ENCODE results near the gene CRIP3. TPM values are rescaled to one million over a fixed set of nuclear protein-coding genes. Genes with fewer than 3 reads are reported as not detected.
A peak's percentile ranks its signal among the peaks of the same experiment; 100 is the strongest.

CRIP3 gene
- total and polyA plus RNA-seq, 2 of the 13 experiments (the other 11 are each of a cell fraction or from before 2014, with no cell fraction given): 6.3 to 9.3 TPM

DNA sequence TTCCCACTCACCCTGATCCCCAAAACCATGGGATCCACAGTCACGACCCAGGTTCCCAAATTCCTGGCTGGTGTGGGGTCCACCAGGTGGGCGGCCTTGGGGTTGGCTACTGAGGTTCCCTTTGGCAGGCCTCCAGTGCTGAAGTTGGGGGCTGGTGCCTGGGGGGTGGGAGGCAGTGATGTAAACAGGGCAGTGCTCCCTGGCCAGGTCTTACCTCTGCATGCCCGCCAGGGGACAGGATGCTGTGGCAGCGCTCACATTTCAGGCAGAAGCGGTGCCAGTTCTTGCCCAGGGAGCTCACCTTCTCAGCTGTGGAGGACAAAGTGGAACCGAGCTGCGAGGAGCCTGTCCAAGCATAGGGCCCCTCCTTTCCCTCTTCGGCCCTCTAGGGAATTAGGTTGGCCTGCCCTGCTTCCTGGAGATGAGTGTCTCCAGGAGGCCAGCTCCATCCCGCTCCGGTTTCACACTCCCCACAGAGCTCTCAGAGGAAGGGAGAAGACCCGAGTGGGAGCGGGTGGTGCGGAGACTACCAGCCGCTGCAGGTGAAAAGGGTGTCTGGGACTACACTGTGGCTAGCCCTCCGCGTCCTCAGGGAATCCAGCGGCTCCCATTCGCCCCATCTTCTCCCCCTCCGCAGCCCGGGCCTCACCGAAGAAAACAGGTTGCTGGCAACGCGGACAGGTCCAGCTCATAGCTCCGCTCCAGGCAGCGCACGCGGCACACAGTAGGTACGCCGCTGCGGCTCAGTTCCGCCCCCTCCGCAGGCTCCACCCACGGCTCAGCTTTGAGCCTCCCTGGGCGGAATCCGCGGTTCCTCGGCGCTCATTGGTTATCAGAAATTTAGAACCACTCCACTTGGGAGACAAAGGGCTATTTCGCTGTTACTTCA, at the start of gene CRIP3 (continued):
- TF ChIP-seq ZBTB43 (CRISPR knock-in tag; conservative IDR thresholded peaks at IDR 0.05) (no peak), ZNF3 (CRISPR knock-in tag; IDR thresholded peaks at IDR 0.05) (no peak), ZSCAN21 (CRISPR knock-in tag; IDR thresholded peaks at IDR 0.05; ENCODE audit: borderline replicate concordance) (0 out of 2 replicates have a peak, but pooled peaks have one; percentile 8), ZNF562 (CRISPR knock-in tag; IDR thresholded peaks at IDR 0.05; ENCODE audit: borderline replicate concordance) (no peak), ZNF615 (CRISPR knock-in tag; IDR thresholded peaks at IDR 0.05; ENCODE audit: borderline replicate concordance) (no peak), ZFP37 (CRISPR knock-in tag; IDR thresholded peaks at IDR 0.05; ENCODE audit: borderline replicate concordance) (no peak), ZNF350 (CRISPR knock-in tag; IDR thresholded peaks at IDR 0.05; ENCODE audit: borderline replicate concordance, low read depth) (peak; percentile 42; the same call in 1 of the 2 replicates), NFE2 (CRISPR knock-in tag; IDR thresholded peaks at IDR 0.05) (no peak), SP5 (CRISPR knock-in tag; IDR thresholded peaks at IDR 0.05; ENCODE audit: borderline replicate concordance, low read depth) (no peak), ZNF460 (CRISPR knock-in tag; IDR thresholded peaks at IDR 0.05; ENCODE audit: borderline replicate concordance) (no peak)
- TF ChIP-seq, protein P1, sequence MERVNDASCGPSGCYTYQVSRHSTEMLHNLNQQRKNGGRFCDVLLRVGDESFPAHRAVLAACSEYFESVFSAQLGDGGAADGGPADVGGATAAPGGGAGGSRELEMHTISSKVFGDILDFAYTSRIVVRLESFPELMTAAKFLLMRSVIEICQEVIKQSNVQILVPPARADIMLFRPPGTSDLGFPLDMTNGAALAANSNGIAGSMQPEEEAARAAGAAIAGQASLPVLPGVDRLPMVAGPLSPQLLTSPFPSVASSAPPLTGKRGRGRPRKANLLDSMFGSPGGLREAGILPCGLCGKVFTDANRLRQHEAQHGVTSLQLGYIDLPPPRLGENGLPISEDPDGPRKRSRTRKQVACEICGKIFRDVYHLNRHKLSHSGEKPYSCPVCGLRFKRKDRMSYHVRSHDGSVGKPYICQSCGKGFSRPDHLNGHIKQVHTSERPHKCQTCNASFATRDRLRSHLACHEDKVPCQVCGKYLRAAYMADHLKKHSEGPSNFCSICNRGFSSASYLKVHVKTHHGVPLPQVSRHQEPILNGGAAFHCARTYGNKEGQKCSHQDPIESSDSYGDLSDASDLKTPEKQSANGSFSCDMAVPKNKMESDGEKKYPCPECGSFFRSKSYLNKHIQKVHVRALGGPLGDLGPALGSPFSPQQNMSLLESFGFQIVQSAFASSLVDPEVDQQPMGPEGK (CRISPR knock-in tag; IDR thresholded peaks at IDR 0.05): peak; percentile 55
- TF ChIP-seq, protein P2, sequence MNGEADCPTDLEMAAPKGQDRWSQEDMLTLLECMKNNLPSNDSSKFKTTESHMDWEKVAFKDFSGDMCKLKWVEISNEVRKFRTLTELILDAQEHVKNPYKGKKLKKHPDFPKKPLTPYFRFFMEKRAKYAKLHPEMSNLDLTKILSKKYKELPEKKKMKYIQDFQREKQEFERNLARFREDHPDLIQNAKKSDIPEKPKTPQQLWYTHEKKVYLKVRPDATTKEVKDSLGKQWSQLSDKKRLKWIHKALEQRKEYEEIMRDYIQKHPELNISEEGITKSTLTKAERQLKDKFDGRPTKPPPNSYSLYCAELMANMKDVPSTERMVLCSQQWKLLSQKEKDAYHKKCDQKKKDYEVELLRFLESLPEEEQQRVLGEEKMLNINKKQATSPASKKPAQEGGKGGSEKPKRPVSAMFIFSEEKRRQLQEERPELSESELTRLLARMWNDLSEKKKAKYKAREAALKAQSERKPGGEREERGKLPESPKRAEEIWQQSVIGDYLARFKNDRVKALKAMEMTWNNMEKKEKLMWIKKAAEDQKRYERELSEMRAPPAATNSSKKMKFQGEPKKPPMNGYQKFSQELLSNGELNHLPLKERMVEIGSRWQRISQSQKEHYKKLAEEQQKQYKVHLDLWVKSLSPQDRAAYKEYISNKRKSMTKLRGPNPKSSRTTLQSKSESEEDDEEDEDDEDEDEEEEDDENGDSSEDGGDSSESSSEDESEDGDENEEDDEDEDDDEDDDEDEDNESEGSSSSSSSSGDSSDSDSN (CRISPR knock-in tag; IDR thresholded peaks at IDR 0.05): peak; percentile 59
- TF ChIP-seq, protein P3, sequence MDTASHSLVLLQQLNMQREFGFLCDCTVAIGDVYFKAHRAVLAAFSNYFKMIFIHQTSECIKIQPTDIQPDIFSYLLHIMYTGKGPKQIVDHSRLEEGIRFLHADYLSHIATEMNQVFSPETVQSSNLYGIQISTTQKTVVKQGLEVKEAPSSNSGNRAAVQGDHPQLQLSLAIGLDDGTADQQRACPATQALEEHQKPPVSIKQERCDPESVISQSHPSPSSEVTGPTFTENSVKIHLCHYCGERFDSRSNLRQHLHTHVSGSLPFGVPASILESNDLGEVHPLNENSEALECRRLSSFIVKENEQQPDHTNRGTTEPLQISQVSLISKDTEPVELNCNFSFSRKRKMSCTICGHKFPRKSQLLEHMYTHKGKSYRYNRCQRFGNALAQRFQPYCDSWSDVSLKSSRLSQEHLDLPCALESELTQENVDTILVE (CRISPR knock-in tag; IDR thresholded peaks at IDR 0.05): no peak
- TF ChIP-seq, protein P4, sequence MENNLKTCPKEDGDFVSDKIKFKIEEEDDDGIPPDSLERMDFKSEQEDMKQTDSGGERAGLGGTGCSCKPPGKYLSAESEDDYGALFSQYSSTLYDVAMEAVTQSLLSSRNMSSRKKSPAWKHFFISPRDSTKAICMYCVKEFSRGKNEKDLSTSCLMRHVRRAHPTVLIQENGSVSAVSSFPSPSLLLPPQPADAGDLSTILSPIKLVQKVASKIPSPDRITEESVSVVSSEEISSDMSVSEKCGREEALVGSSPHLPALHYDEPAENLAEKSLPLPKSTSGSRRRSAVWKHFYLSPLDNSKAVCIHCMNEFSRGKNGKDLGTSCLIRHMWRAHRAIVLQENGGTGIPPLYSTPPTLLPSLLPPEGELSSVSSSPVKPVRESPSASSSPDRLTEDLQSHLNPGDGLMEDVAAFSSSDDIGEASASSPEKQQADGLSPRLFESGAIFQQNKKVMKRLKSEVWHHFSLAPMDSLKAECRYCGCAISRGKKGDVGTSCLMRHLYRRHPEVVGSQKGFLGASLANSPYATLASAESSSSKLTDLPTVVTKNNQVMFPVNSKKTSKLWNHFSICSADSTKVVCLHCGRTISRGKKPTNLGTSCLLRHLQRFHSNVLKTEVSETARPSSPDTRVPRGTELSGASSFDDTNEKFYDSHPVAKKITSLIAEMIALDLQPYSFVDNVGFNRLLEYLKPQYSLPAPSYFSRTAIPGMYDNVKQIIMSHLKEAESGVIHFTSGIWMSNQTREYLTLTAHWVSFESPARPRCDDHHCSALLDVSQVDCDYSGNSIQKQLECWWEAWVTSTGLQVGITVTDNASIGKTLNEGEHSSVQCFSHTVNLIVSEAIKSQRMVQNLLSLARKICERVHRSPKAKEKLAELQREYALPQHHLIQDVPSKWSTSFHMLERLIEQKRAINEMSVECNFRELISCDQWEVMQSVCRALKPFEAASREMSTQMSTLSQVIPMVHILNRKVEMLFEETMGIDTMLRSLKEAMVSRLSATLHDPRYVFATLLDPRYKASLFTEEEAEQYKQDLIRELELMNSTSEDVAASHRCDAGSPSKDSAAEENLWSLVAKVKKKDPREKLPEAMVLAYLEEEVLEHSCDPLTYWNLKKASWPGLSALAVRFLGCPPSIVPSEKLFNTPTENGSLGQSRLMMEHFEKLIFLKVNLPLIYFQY (CRISPR knock-in tag; IDR thresholded peaks at IDR 0.05; ENCODE audit: borderline replicate concordance): no peak
- TF ChIP-seq, protein P5, sequence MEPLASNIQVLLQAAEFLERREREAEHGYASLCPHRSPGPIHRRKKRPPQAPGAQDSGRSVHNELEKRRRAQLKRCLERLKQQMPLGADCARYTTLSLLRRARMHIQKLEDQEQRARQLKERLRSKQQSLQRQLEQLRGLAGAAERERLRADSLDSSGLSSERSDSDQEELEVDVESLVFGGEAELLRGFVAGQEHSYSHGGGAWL (CRISPR knock-in tag; IDR thresholded peaks at IDR 0.05): no peak; the same call in 1 of the 2 replicates
